NOMO-1 treated with DMSO at 0.1 percent for 48 hours (cell line): ENCODE results near the gene ZC3H12D.
"Not testable (repeated sequence)": the region's sequence is repeated elsewhere in the genome, so short reads cannot be mapped to it uniquely, and the experiment has no call there.

Experiments
- DNase-seq: peaks from one replicate; lab custom pipeline; 2025; ENCODE audit not compliant: unreplicated experiment; lab: John Stamatoyannopoulos, UW

Gene ZC3H12D

DNA sequence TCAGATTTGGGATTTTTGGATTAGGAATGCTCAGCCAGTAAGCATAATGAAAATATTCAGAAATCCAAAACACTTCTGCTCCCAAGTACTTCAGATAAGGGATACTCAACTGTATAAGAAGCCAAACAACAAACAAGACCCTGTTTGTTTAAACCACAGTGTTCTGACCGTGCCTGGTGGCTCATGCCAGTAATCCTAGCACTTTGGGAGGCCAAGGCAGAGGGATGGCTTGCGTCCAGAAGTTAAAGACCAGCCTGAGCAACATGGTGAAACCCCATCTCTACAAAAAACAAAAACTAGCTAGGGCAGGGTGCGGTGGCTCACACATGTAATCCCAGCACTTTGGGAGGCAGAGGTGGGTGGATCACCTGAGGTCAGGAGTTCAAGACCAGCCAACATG is 24.6 kb downstream of the ZC3H12D start:
- DNase-seq, result not testable (repeated sequence)

GRCh38 chr6:149459761-149460160 is 25.1 kb downstream of the ZC3H12D start:
- DNase-seq, result no peak

GRCh38 chr6:149458806-149459205 is 26.0 kb downstream of the ZC3H12D start:
- DNase-seq, result no peak

GRCh38 chr6:149458196-149458595 is 26.6 kb downstream of the ZC3H12D start:
- no peak for DNase-seq

GRCh38 chr6:149457316-149457884 is 27.4 kb downstream of the ZC3H12D start:
- no peak for DNase-seq

- no peak for DNase-seq
These were observed 28.3 kb downstream of the ZC3H12D start for GRCh38 chr6:149456311-149457021.

DNA sequence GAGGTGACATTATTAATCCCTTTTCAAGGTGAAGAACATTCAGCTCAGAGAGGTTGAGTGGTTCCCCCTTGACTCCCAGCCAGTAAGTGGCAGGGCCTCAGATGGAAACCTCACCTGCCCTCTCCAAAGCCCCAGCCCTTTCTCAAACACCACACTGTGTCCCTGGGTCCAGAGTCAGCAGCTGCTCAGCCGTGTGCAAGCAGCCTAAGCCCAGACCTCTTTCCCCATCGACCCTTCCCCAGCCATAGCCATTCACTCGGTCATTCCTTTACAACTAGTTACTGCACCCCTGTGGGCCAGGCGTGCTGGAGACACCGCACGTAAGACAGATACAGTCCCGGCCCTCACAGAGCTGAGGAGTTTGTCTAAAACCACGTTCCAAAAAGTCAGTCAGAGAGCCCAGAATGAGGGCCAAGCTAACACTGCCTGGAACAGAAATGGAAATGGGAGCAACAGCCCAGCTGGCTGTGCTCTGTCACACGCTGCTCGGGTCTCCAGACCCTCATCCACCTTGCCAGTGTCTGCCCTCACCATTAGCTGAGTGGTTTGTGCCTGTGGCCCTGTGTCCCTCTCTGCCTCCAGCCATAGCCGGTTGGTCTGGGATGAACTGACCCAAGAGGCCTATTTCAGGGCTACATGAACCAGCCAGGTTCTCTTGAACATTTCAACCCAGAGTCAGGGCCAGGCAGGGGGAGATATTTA is 29.6 kb downstream of the ZC3H12D start:
- no peak for DNase-seq

DNA sequence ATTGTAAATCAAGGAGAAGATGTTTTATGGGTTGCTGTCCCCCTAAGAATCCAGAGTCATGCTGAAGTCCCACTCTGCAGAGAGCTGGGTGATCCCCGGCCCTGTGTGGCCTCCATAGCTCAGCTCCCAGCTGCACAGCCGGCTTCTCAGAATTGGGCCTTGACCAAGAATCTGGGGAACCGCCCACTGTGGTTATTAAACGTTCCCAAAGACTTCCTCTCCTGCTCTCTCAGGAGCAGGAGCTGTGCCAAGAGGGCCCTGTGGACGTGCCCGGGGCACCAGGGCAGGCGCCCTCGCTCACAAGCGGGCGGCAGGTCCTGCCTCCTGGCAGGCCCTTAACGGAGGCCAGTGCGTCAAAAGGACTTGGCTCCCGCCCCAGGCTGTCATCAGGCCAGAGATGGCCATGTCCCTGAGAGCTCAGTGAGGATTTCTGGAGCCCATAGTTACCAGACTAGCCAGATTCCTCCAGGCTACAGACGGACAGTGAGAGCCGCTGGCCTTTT is 30.4 kb downstream of the ZC3H12D start:
- no peak for DNase-seq

DNA sequence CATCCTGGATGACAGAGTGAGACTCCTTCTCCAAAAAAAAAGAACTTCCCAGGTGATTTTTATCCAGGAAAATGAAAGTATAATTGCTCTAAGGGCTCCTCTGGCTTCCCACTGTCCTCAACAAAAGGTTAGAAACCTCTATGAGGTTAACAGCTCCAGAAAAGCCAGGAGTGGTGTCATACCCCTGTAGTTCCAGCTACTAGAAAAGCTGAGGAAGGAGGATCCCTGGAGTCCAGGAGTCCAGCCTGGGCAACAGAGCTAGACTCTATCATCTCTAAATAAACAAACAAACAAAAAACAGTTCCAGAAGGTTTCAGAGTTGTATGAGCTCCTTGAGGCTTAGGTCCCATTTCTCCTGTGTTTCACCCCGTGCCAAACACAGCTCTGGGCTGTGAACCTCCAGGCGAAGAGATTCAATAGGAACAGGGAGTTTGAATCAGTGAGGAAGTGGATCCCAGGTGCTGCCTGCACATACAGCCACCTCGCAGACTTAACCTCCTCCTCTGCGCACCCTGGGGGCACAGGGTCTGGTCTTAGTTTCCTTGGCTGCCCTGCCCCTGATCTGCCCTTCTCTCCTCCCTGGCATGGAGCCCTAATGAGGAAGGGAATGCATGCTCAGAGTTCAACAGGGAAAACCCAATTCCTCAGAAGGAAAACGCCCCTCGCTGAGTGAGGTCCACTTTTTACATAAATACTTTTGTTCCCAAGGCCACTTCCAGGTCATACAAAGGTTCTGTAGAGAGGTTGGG is 31.0 kb downstream of the ZC3H12D start:
- no peak for DNase-seq

DNA sequence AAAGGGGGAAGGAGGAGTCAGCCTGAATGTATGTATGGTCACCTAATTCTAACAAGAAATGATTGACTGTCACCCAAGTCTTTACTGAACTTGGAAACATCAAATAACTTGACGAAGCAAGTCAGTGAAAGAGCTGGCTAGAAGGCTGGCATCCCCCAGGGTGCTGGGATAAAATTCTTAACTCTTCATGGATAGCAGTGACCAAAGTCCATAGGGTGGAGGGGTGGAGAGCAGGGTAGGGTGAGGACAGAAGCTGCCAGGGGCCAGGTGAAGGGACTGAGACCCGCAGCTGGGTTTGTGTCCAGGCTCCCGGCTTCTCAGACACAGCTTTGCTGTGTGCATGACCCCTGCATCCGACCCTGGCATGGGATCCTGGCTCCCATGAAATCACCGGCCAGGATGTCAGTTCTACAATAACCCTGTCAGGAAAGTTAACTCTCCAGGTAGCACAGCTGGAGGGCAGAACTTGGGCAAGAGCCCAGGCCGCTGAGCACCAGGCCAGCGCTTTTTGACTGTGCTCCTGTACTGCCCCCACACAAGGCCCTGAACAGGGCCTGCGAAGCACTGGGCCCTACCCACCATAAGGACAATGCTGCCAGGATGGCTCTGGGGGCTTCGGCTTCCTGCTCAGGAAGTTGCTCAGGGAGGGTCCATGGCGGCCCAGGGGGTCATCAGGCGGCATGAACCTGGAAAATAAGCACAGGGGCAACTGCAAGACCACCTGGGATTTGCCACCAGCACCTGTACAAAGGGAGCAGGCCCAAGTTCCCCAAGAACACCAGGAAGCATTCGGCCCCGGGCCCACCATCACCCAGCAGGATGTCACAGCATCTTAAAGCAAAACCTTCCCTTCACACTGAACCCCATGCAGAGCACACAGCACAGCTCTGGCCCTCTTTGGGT is 32.5 kb downstream of the ZC3H12D start:
- no peak for DNase-seq

DNA sequence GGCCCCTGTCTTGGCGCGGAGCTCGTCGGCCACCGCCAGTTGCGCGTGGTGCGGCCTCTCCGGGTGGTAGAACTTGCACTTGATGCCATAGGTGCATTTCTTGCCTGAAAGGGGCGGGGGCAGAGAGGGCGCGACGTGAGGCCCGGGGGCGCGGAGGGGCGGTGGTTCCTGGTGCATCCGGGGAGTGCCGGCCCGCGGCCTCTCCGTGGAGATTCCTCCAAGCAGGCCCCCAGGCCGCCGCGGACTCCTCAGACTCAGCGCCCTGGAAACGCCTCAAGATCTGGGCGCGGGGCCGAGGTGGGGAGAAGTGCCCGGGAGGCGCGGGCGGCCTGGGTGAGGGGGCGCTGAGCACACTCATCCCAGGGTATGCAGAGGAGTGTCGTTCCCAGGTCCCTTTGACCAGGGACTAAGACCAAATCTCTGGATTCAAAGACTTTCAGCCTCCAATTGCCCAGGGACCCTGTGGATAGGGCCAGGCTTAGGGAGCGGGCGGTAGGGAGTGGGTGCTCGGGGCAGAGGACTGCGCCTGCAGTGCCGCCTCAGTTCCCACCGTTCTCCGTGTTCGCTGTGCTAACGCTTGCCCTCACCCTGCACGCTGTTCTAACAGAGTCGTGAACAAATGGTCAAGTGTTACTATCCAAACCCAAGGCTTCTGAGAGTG is 33.3 kb downstream of the ZC3H12D start:
- no peak for DNase-seq

DNA sequence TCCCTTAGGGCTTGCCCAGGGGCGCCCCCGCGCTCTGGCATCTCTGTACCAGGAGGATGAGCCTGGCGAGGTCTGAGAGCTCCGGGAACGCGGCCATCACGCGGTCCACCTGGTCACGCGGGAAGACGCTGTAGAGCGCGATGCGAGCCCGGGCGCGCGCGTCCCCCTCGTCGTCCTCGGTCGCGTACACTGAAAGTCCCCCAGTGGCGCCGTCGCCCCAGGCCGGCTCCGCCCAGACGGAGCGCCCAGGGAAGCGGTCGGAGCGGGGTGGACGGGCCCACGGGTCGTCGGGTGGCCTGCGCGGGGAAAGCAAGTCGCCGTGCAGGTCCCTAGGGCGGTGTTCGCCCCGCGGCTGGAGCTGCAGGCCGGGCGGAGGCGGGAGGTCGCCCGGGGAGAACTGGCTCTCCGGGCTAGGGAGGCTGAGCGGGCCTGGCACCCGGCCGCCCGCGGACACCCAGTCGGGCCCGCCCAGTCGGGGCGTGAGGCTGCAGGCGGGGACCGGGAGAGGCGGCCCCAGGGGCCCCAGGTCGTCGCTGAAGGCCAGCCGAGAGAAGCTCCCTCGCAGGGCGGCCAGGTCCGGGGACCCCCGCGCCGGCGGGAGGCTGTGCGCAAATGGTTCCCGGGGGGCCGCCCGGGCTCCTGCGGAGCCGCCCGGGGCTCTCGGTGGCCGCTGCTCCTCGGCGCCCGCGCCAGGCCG is 34.0 kb downstream of the ZC3H12D start:
- DNase-seq, result no peak

DNA sequence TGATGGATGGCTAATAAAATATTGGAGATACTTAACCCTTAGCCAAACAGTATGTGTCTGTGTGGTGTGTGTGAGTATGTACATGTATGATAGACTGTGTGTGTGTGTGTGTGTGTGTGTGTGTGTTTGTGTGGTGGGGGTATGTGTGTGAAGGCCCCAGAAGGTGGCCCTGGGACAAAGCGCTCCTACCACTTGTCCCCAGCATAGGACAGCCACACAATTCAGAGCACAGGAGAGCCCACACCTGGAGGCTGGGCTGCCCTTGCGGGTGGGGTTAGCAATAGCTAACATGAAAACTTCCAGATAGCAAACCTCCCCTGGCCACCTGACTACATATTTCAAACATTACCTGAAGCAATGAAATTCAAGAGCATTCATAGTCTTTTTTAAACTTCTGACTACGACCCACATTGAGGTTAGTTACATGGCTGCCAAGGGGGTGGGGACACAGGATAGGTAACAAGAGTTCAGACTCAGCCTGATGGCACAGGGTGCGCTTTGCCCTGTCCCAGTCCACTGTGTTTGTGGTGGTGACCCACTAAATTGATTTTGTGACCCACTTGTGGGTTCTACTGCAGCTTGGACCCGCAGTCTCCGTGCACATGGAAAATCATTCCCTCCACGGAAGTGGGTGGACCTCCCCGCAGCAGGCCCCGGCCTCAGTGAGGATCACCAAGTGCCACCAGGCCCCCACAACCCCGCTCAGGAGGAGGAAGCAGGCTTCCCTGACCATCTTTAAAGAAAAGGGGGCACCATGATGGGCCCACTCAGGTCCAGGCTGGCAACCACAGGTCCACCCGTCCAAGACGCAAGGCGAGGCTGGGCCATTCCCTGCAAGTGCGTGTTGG is 34.8 kb downstream of the ZC3H12D start:
- no peak for DNase-seq

DNA sequence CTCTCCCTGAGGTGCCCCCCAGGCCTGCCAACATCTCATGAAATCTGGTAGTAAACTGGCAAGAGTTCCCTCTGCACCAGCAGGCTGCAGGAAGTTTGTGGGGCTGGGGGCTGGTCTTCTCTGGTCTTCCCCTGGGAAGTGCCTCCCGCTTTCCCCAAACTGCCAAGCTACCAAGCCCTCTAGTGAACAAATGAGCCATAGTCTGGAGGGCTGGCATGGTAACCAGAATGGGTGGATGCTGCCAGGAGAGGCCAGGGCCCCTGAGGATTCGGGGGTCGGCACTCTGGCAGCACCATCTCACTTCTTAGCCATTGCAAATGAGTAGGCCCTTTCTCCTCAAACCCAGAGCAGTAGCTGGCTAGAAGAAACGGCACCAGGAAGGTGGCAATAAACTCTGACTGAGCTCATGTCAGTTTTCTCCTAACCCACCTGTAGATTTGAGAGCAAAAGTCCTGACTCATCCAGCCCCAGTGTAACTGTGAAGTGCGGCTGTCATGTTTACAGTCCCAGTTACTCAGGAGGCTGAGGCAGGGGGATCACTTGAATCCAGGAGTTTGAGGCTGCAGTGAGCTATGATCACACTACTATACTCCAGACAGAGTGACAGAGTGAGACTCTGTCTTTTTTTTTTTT is 35.9 kb downstream of the ZC3H12D start:
- no peak for DNase-seq

- DNase-seq, result no peak
These were observed 37.9 kb downstream of the ZC3H12D start for GRCh38 chr6:149446791-149447376.

- DNase-seq, result no peak
These were observed 39.2 kb downstream of the ZC3H12D start for GRCh38 chr6:149445573-149445972.

GRCh38 chr6:149445095-149445466 is 39.7 kb downstream of the ZC3H12D start:
- DNase-seq, result no peak
